GM18499 (cell line): ENCODE measurements around the gene SYNDIG1.
"Not testable (repeated sequence)": the region's sequence is repeated elsewhere in the genome, so short reads cannot be mapped to it uniquely, and the experiment has no call there.

Experiments used
- ATAC-seq: cut with Tn5 transposase; IDR thresholded peaks from one replicate; pipeline ENCODE4 v1.9.1; 2021; ENCODE audit warnings: moderate number of reproducible peaks; ENCODE audit not compliant: insufficient read depth, unreplicated experiment

SYNDIG1 gene

DNA sequence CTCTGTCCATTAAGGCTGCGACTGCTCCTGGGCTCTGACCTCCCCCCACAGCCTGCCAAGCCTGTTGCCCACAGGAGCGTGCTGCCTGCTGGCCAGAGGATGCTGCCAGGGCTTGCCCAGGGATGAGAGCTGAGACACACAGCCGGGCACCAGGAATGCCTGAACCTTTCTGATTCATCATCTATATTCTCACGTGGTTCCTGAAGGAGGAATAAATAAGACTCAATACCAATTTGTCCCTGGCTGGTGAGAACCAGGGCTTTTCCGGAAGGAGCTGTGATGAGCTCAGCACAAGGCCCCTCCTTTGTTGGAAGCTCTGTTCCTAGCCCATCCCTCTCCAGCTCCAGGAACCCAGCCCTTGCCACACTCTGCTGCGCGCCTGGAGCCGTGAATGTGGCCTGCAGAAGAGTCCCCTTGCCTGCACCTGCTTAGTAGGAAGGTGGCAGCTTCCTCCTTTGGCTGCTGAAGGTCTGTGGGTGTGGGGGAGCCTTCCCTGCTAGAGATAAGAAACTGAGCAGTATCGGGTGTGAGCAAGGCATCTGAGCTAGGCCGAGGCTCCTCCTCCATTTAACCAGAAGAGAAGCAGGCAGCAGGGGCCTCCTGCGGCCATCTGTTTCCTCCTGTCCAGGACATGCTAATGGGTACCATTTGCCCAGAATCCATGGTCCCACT is 37.9 kb downstream of the SYNDIG1 start:
- no peak for ATAC-seq

DNA sequence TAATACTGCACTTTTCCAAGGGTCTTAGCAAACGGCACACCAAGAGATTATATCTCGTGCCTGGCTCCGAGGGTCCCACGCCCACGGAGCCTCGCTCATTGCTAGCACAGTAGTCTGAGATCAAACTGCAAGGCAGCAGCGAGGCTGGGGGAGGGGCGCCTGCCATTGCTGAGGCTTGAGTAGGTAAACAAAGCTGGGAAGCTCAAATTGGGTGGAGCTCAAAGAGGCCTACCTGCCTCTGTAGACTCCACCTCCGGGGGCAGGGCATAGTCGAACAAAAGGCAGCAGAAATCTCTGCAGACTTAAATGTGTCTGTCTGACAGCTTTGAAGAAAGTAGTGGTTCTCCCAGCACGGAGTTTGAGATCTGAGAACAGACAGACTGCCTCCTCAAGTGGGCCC is 43.0 kb downstream of the SYNDIG1 start:
- ATAC-seq, result not testable (repeated sequence)

DNA sequence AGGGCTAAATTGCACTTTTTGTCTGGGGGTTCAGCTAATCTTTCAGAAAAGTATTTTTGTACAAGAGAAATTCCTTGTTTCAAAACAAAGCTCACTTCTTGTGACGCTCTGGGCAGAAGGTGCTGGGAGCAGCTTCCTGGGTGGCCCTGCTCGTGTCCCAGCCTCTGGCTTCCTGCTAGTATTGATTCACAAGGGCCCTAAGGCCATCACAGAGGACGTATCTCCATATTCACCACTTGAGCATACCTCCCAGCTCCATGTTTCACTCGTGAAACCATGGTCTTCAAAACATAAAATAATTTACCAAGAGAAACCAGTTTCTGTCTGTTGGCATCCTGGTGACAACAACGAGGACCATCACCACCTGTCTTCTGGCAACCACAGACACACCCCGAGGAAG is 49.1 kb downstream of the SYNDIG1 start:
- ATAC-seq, result no peak

DNA sequence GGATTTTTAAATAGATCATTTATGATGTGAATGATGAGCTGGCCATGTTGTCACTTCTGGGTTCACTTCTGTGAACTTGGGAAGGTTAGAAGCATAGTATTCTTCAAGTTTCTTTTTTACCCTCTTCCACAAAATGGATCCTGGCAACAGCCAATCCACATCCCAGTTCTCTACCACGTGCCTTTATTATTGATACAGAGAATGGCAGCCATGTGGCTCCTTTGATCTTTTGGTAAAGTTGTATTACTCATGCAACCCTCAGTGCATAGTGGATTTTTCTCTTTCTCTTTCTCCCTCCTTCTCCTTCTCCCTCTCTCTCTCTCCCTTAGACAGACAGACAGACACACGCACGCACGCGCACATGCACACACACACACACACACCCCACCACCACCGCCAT is 50.0 kb downstream of the SYNDIG1 start:
- ATAC-seq, result no peak

DNA sequence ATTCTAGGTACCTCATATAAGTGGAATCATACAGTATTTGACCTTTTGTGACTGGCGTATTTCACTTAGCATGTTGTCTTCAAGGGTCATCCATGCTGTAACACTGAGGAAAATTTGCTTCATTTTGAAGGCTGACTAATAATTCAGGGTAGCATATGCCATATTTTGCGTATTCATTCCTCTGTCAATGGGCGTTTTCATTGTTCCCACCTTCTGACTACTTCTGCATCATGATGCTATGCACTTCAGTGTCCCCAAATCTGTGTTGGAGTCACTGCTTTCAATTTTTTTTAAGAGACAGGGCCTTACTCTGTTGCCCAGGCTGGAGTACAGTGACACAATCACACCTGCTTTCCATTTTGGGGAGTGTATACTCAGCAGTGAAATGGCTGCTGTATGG is 51.6 kb downstream of the SYNDIG1 start:
- ATAC-seq, result no peak

DNA sequence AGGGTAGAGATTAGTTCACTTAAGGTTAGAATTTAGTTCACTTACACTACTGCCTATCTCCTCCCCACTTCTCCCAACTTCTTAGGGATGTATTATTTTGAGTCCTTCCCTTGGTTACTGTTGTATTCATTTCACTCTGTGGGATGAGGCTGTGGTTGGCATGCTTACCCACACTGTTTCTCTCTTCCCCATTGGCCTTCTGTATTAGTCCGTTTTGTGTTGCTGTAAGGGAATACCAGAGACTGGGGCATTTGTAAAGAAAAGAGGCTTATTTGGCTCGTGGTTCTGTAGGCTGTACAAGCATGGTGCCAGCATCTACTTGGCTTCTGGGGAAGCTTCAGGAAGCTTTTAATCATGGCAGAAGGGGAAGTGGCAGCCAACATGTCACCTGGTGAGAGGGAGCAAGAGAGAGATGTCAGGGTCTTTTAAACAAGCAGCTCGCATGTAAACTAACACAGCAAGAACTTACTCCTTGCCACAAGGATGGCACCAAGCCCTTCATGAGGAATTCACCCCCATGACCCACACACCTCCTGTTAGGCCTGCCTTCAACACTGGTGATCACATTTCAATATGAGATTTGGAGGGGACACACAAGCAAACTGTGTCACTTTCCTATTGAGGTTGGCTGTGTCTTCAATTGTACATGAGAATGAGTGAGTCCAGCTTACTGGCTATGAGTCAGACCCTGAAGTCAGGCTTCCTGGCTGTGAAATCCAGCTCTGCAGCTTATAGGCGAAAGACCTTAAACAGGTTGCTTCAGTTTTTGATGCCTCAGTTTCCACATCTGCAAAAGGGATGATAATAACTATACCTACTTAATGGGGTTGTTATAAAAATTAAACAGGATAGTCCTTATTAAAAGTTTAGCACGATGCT is 53.3 kb downstream of the SYNDIG1 start:
- ATAC-seq, result no peak

DNA sequence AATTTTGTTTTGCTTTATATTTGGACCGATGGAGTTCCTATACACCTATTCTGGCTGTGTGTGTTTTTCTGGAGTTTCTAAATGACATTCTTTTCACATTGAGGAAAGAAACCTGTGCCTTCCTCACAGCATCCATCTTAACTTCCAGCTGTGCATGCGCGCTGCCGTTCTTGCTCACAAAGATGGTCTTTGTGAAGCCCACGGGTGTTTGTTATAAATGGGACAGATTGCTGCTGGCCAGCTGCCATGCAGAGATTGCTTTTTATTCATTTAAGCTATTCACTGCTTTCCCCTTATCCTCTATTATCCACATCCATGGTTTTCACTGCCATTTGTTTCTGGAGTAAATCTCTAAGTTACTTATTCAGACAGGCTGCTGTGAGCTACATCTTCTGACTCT is 54.2 kb downstream of the SYNDIG1 start:
- ATAC-seq, result no peak

DNA sequence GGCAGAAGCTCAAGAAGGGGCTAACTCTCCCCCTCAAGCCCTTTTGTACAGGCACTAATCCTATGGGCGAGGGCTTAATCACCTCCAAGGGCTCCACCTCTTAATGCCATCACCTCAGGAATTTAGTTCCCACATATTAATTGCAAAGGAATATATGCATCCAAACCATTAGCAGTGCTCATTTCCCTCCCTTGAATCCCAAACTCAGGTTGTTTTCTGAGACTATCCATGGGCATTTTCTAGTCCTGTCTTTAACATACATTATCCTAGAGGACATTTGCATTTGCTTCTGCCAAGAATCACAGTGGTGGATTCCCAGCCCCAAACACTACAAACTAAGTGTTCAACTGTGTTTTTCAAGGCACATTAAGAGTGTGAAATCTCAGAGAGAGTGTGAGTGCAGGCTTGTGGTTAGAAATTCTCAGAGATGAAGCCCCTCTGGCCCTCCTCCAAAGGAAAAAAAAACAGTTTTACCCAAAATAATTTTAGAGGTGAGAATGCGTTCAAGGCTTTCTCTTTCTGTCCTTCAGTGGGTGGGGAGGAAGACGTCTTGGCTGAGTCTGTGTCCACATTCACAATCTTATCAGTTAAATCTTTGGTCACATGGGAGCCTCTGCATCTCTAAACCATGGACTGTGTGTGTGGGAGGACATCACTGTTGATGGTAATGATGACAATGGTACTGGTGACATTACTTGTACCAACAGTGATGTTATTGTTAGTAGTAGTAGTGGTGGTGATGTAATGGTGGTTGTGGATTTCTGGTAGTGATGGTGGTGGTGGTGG is 59.3 kb downstream of the SYNDIG1 start:
- ATAC-seq, result no peak

DNA sequence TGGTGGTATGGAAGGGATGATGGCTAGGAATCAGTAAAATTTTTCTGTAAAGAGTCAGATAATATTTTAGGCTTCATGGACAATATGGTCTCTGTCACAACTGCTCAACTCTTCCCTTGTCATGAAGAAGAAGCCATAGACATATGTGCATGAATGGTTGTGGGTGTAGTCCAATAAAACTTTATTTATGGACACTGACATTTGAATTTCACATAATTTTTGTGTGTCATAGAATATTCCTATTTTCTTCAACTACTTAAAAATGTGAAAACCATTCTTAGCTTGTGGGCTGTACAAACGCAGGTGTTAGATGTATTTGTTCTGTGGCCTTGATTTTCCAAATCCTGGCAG is 59.9 kb downstream of the SYNDIG1 start:
- no peak for ATAC-seq

DNA sequence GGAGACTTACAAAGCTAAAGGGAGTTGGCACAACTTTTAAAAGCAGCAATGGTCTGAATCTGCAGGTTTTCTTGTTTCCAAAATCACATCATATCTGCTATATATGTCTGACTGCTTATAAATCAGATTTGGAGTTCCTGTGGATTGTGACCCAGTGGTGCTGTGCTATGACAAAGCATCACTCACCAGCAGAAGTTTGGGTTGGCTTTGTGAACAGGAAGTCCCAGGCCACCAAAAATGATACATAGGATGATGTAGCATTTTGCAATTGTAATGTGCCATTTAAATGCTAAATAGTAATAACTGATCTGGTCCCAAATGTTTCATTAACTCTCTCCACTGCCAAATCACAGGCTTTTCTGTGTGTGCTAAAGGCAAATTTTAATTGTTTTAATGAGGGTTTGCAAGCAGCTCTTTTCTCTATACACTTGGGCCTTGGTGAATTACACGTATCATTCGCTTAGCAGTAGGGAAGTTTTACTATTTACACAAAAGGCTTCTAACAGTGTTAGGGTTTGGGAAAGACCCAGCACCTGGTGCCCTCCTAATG is 60.8 kb downstream of the SYNDIG1 start:
- ATAC-seq, result no peak

DNA sequence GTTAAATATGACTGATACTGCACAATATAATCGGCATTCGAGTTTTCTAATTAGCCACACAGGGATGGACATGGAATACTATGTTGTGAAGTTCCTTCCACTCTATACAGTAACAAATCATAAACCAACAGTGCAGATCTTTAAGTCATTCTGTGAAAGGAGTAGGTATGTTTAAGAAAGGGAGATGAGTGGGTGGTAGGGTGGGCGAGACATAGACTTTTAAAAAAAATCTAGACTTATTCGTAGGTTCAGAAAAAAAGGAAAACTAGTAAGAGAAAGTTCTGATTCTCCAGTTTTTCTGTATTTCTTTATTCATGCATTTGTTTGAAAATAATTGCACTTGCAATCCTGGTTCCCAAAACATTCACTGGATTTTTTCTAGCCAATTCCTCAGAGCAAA is 61.8 kb downstream of the SYNDIG1 start:
- no peak for ATAC-seq

DNA sequence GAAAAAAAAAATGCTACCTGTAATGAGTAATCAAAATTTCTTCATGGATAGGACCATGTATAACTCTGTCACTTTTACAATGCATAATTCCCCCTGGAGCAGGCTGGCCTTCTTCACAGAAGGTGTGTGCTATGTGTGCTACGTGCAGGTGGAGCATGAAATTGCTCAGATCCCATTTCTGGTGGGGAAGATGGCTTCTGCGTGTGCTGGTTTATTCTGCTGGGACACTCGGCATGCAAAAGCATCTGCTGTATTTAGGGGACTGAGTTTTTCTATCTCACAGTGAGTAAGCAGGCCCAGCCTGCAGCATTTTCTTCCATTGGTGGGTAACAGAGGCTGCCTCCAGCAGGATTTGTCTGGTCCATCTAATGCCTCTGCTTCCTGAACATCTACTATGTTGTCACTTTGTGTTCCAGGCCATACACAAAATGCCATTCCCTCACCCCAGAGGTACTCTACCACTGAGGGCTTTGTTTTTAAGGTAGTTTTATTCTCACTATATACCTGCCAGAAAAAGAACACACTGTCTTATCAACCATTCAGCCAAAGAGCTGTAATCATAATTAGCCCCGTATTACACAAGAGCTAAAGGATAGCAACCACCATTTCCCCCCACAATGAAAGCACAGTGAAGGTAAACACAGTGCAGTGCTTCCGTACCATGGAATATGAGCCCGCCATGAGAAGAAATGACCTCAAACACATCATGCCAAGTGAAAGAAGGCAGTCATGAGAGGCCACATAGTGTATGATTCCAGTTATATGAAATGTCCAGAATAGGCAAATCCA is 62.4 kb downstream of the SYNDIG1 start:
- no peak for ATAC-seq

DNA sequence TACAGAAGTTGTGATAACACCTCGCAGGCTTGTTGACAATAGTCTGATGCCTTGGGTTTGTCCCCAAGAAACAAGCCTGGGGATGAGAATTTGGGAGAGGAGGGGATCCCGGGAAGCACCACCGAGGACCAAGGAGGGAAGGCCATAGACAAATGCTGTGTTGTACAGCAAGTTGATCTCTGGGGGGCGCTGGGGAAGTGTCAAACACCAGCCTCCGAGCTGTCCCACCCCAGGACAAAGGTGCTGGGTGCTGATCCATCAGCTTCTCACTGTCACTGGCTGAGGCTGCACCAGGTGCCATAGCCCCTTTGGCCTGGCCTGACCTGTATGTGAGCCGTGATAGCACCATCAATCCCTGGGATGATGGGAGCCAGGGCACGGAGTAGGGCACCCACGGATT is 64.0 kb downstream of the SYNDIG1 start:
- no peak for ATAC-seq

DNA sequence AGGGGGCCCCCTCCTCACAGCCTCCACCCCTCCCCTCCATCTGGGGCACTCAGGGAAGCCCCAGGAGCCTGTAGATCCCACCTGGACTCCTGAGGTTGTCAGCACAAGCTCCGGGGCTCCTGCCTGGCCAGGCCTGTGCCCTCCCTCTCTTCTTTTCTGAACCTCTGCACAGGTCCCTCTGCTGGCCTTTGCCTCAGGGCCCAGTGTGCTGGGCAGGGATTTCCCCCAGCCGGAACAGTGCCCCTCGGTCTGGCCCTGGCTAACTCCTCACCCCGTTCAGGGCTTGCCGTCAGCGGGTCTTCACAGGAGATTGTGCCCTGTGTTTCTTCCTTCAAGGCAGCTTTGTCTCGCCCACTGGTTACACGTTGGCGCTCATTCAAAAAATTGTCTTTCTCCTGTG is 64.9 kb downstream of the SYNDIG1 start:
- no peak for ATAC-seq

DNA sequence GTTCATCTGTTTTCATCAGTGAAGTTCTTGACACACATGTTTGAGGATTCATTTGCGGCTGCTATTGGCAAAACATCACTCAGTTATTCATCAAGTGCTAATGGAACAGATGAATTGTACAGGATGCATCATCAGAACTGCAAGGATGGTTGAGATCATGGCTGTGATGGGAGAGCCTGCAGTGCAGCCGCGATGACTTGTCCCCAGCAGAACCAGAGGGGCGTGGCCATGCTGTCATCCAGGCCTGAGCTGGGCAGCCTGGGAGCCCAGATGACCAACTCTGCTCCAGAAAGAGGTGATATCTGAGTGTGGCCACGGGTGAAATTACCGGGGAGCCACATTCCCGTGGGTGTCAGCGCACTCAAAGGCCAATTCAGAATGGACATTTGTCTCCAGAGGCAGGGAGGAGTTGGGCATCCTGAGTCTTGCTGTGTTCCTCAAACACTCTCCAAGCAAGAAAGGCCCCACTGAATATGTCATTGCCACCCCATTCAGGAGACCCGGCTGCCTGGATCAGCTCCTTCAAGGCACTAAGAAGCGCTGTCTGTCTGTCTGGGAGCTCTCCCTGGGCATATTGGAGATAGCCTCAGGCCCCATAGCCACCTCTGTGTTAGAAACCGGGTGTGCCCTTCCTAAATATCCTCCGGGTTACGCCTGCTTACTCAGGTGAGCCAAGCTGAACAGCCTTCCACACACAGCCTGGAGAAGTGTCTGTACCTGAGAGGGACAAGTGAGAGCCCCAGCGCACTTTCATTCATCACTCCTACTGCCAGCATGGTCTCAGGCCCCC is 66.7 kb downstream of the SYNDIG1 start:
- no peak for ATAC-seq

DNA sequence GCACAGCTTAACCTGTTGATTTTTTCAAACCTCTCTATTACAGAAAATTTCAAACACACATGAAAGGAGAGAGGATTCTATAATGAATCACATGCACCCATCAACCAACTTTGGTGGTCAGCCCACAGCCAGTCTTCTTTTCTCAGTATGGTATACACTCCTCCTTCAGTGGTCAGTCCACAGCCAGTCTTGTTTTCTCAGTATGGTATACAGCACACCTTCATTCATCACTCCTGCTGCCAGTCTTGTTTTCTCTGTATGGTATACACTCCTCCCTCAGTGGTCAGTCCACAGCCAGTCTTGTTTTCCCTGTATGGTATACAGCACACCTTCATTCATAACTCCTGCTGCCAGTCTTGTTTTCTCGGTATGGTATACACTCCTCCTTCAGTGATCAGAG is 67.8 kb downstream of the SYNDIG1 start:
- no peak for ATAC-seq

DNA sequence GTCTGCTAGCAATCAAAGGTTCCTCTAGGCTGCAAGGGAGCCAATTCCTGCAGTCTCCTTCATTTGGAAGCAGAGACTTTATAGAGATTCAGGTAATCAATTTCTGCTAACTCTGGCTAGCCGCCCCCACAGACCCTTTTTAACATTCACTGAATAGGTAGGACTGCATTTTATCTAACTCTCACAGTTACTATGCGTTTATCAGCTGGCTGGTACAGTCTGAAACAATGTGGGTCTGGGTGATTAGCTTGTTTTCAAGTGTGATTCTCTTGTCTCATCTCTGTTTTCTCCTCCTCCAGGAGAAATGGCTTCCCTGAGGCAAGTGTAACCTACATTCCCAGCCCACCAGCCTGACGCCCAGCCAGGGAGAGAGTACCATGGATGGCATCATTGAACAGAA is 73.3 kb downstream of the SYNDIG1 start:
- no peak for ATAC-seq

DNA sequence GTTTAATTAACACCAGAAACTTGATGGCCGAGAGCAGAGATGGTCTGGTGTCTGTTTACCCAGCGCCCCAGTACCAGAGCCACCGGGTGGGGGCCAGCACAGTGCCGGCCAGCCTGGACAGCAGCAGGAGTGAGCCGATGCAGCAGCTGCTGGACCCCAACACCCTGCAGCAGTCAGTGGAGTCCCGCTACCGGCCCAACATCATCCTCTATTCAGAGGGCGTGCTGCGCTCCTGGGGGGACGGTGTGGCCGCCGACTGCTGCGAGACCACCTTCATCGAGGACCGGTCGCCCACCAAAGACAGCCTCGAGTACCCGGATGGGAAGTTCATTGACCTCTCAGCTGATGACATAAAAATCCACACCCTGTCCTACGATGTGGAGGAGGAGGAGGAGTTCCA is 73.7 kb downstream of the SYNDIG1 start:
- ATAC-seq, result no peak

DNA sequence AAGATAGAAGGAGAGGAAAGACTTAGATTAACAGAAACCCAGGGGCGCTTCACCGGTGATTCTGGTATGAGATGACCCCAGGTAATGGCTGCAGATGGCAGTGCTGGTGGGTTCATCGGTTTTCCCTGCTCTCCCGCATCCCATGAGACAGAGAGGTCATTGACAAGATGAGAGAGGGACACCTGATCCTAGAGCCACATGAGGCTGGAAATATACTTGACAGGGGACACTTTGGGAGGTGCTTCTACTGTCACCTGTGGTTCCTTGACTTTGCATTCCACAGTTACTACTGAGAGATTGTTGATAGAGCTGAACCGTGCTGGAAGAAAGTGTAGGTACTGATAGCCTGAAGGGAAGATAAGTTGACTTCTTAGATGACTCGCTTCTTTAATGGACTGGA is 74.3 kb downstream of the SYNDIG1 start:
- no peak for ATAC-seq
